ENCODE data around the gene WFDC13.

DNA sequence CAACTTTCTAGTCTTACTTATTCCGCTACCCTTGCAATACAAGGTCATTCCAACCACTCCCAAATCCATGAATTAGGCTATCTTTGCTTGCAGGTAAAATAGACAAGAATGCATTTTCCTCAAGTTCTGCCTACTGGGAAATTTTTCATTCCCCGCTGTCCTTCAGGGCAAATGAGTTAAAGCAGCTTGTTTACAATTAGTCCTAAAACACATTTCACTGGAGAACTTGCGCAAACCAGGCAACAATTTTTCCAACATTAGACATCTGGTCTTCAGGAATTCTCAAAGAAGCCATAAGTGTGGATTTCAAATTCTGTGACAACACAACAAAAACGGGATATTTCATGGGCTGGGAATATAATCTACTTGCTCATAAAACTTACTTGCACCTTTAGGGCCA is 40.8 kb downstream of the WFDC13 start:
- TF ChIP-seq POLR2A (IDR thresholded peaks at IDR 0.05) = no peak
- TF ChIP-seq, protein P1, sequence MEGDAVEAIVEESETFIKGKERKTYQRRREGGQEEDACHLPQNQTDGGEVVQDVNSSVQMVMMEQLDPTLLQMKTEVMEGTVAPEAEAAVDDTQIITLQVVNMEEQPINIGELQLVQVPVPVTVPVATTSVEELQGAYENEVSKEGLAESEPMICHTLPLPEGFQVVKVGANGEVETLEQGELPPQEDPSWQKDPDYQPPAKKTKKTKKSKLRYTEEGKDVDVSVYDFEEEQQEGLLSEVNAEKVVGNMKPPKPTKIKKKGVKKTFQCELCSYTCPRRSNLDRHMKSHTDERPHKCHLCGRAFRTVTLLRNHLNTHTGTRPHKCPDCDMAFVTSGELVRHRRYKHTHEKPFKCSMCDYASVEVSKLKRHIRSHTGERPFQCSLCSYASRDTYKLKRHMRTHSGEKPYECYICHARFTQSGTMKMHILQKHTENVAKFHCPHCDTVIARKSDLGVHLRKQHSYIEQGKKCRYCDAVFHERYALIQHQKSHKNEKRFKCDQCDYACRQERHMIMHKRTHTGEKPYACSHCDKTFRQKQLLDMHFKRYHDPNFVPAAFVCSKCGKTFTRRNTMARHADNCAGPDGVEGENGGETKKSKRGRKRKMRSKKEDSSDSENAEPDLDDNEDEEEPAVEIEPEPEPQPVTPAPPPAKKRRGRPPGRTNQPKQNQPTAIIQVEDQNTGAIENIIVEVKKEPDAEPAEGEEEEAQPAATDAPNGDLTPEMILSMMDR (IDR thresholded peaks at IDR 0.05) = no peak
